ENCODE data around the gene NEK10. TPM values are rescaled to one million over a fixed set of nuclear protein-coding genes. Genes with fewer than 3 reads are reported as not detected.

NEK10 gene
- total and polyA plus RNA-seq, 2 of the 13 experiments (the other 11 are each of a cell fraction or from before 2014, with no cell fraction given): 2.8 to 14.2 TPM

- Histone ChIP-seq H3K27ac (ENCODE audit: extremely low read length, insufficient read depth, low read length) (no peak overlapping the region), H3K79me2 (ENCODE audit: insufficient read depth, low read length) (no peaks in the 10 kb centered on the region), H3K27me3 (ENCODE audit: control insufficient read depth in 1 of 2, insufficient read depth in 2 of 2, low read length in 2 of 2) (no peaks in the 10 kb centered on the region), H3K4me3 (replicated peaks in 1 of 3; ENCODE audit: insufficient read depth in 1 of 3, low read depth in 2 of 3, low read length in 3 of 3) (no peak overlapping the region), H3K9me3 (ENCODE audit: low read length) (no peaks in the 10 kb centered on the region), H3K36me3 (replicated peaks in 1 of 2; ENCODE audit: control insufficient read depth in 1 of 2, insufficient read depth in 2 of 2, low read length in 2 of 2) (no peaks in the 10 kb centered on the region), H3K4me1 (ENCODE audit: insufficient read depth, low read length) (peaks cover 22% of the 10 kb centered on the region), H2AFZ (ENCODE audit: low read length) (no peak overlapping the region), H3K4me2 (ENCODE audit: low read depth, low read length) (no peak overlapping the region), H3K9ac (ENCODE audit: insufficient read depth, low read depth, low read length) (no peak overlapping the region), H4K20me1 (ENCODE audit: insufficient read depth, low read length) (no peaks in the 10 kb centered on the region)
- intact Hi-C loops (cut with micrococcal nuclease; ENCODE audit: unreplicated experiment) (no loop called here), in situ Hi-C loops (cut with HindIII; ENCODE audit: extremely low pct_ligation_motif_present, low pct_unique_long_range_greater_than_20kb) (no loop called here)
- 97% methylated on average over 3 of the region's 3 CpGs for WGBS (ENCODE audit: low lambda C conversion rate)
- no peak for ATAC-seq
- POLR2A ChIA-PET: no interaction called here
- BruUV-seq (replicated peaks): no TSS peak
- CTCF ChIA-PET (ENCODE audit: low intra/inter-chr PET ratio, low total read pairs): no interaction called here
- DNase-seq (ENCODE audit: low spot score): no peak
- no peak for TF ChIP-seq ZNF780A (CRISPR knock-in tag; IDR thresholded peaks at IDR 0.05)
- TF ChIP-seq ZNF543 (CRISPR knock-in tag; IDR thresholded peaks at IDR 0.05): no peak
- no peak for TF ChIP-seq MIER3 (CRISPR knock-in tag; IDR thresholded peaks at IDR 0.05; ENCODE audit: borderline replicate concordance)
- TF ChIP-seq ZNF142 (CRISPR knock-in tag; IDR thresholded peaks at IDR 0.05): no peak
- TF ChIP-seq ZNF720 (CRISPR knock-in tag; IDR thresholded peaks at IDR 0.05): no peak
- no peak for TF ChIP-seq FOXO4 (CRISPR knock-in tag; conservative IDR thresholded peaks at IDR 0.05)
- no peak for TF ChIP-seq ATF2 (CRISPR knock-in tag; IDR thresholded peaks at IDR 0.05)
- no peak for TF ChIP-seq BATF2 (CRISPR knock-in tag; IDR thresholded peaks at IDR 0.05)
- no peak for FAIRE-seq
Observed at GRCh38 chr3:27160146-27160545, 209.0 kb downstream of the NEK10 start.

All from HepG2 (cell line).